Neural progenitor cell (in vitro differentiated cells): ENCODE data around the gene TSC22D2.

ENCODE experiments used
- CTCF ChIP-seq: fragments of 200-600 bp; sonication (generic); IDR thresholded peaks from 2 replicates; pipeline ENCODE4 v1.5.1; 2017; ENCODE audit warnings: antibody characterized with exemption, mild to moderate bottlenecking
- EZH2 ChIP-seq: fragments of 200-600 bp; sonication (generic); IDR thresholded peaks from 2 replicates; pipeline ENCODE4 v1.6.1; 2017; ENCODE audit warnings: antibody characterized with exemption, mild to moderate bottlenecking, moderate library complexity
- EZH2phosphoT487 ChIP-seq: fragments of 200-600 bp; sonication (generic); IDR thresholded peaks from 2 replicates; pipeline ENCODE4 v1.6.1; 2017; ENCODE audit warnings: antibody characterized with exemption

GRCh38 chr3:150515210-150515609, 107.1 kb downstream of the TSC22D2 start:
- TF ChIP-seq EZH2phosphoT487 (no peak), EZH2 (no peak), CTCF (no peak)
